G401.6 (cell line): Measurements from ENCODE around the gene ZDHHC13.

Experiments
- FAIRE-seq: peaks from 2 replicates; lab custom pipeline; 2012; peaks lifted over from hg19 to GRCh38; lab: Jason Lieb, UNC

ZDHHC13 gene

GRCh38 chr11:19208959-19209546 is 92.1 kb downstream of the ZDHHC13 start:
- FAIRE-seq = no peak

DNA sequence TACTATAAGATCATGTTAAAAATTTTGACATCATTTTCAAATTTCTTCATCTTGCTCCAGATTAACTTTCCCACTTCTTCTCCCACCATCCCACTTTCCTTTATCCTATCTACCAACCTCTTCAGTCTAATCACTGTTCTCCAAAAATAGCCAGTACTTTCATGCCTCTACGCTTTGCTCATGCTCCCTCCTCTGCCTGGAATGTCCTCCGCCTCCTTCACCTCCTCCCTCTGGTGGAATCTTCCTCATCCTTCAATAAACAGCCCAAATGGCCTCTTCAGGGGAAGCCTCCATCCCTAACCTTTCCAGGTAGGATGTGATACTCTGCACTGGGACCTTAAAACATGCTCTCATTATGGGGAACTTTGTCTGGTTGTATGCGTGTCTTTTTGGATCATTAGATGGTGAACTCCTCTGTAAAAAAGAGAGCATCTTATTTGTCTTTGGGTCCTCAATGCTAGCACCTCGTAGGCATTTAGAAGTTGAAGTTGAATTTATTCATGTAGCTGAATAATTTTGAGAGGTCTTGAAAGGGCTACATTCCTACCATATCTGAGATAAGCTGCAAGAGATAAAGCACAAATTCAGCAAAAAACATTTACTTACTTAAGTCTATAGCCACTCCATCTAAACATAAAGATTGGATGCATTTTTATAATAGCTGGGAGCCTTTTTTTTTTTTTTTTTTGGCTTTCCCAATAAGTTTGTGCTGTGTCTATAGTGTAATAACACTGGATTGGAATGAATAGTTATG is 92.8 kb downstream of the ZDHHC13 start:
- no peak for FAIRE-seq

DNA sequence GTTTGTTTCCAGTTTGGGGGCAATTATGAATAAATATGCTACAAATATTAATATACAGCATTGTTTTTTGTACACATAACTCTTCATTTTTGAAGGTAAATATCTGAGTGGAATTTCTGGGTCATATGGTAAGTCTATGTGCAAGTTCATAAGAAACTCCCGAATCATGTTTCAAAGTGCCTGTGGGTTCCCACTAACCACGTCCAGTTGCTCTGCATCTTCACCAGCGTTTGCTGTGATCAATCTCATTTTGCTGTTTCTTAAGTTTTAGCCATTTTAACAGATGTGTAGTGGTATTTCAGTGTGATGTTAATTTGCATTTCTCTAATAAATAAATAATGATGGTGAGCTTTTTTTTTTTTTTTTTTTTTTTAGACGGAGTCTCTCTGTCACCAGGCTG is 99.1 kb downstream of the ZDHHC13 start:
- no peak for FAIRE-seq

GRCh38 chr11:19216709-19217374 is 99.9 kb downstream of the ZDHHC13 start:
- no peak for FAIRE-seq

DNA sequence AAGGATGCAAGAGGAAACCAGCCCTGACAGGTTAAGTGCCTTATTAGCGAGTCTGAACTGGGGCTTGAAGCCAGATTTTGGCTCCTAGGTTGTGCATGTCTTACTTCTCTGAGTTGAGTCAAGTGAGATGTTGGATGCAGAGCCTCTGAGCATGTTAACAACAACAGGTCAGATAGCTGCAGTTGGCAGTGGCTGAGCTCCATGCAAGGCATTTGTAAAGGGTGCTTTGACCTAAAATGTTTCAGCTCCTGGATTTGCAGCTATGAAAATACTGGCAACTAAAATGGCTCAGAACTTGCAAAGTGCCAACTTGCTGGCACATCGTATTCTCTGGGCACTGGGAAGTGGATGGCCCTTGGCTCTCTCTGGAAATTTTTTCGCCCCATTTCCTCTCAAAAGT is 101.2 kb downstream of the ZDHHC13 start:
- no peak for FAIRE-seq

DNA sequence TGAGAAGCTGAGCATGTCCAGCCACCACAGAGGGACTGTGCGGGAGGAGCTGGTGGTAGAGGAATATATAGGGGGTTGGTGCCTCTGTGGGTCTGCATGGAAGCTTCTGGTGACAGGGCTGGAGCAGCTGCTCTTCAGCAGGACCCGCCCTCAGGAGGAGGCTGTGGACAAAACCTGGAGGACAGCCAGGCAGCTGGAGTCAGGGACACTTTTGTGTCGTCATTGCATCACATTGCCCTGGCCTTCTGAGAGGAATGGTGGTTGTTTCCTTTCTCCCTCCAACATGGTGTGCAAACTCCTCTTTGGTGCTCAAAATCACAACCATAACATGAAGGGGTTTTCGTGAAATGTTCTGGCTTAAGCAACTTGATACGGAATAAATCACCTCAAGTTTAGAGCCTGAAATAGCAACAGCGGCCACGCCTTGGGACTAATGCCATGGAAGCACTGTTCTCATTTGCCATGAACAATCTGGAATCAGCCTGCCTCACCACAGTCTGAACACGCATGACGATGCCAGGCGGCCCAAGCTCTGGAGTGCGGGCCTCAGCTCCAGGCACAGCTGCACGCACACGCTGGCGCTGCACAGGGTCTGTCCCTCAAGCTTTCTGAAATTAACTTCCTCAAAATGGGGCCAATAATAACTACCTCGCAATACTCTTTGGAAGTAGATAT is 102.0 kb downstream of the ZDHHC13 start:
- FAIRE-seq = no peak

GRCh38 chr11:19220903-19221724 is 104.1 kb downstream of the ZDHHC13 start:
- FAIRE-seq = no peak

GRCh38 chr11:19225123-19225522 is 108.2 kb downstream of the ZDHHC13 start:
- FAIRE-seq = no peak

DNA sequence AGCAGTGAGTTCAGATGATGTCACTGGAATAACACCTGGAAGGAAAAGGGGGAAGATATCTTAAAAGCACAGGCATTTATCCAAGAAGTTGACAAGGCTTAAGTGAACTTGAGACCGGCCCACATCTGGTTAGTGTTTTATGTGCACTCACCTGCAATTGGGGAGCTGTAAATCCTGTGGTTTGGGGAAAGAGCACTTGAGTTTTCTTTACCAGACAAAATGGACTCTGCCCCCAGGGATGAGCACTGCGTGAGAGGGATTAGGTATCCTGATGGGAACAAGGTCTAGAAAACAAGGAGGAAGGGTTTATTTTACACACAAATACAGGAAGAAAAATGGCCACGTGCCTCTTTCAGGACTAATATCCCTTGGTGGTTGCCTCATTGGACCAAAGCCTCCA is 108.6 kb downstream of the ZDHHC13 start:
- no peak for FAIRE-seq
